ENCODE data around the gene EYA3.

The EYA3 gene

DNA sequence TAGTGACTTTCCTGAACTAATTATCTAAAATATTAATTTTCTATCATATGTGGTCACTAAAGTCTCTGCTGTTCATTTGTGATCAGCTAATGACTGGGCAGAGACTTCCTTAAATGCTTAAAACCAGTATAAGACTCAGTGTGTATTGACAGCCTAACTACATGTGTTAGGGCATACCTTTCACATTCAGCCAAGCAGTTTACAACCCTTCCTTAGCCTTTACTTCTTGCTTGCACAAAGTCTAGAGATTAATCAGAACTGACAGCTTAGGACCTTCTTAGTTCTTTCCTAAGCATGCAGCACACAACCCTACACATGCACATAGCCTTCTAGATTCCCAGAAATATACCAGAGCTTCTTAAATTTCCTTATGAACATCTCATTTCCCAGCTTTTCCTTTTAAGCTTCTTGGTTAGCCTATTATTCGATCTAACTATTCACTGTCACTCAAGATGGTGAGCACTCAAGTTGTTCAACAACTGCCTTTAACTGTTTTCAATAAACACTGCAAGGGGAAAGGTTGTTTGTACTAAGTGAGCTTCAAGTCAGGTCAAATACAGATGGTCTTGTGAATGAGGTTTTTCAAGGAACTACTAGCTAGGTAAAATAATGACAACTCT lies 13.4 kb downstream of the EYA3 start:
- Histone ChIP-seq H4K8ac (ENCODE audit: low read length) (no peak overlapping the region), H3K9ac (ENCODE audit: low read length) (no peak overlapping the region), H3K14ac (ENCODE audit: low read length in 2 of 2) (no peak overlapping the region), H3K4me2 (ENCODE audit: low read length, poor library complexity, severe bottlenecking) (no peak overlapping the region), H3K36me3 (ENCODE audit: control insufficient read depth in 1 of 2, insufficient read depth in 2 of 2, low read depth in 1 of 2, low read length in 2 of 2) (peaks cover under 1 to 19% of the 10 kb centered on the region in 2 experiments), H3K27me3 (ENCODE audit: control insufficient read depth in 1 of 2, insufficient read depth in 1 of 2, low read length in 2 of 2) (no peaks in the 10 kb centered on the region), H3K4me3 (ENCODE audit: insufficient read depth in 1 of 2, low read depth in 1 of 2, low read length in 2 of 2) (no peak overlapping the region), H2BK15ac (ENCODE audit: low read depth, poor library complexity, severe bottlenecking) (no peak overlapping the region), H3K79me1 (replicated peaks; ENCODE audit: low read length, poor library complexity, severe bottlenecking) (no peaks in the 10 kb centered on the region), H4K91ac (ENCODE audit: low read length) (no peak overlapping the region), H3K27ac (ENCODE audit: low read length, poor library complexity, severe bottlenecking) (no peak overlapping the region), H3K4me1 (ENCODE audit: control insufficient read depth, insufficient read depth, low read depth, low read length) (peaks cover 4% of the 10 kb centered on the region), H3K4ac (ENCODE audit: low read depth in 1 of 2, low read length in 2 of 2) (no peak overlapping the region), H2BK5ac (ENCODE audit: low read depth, low read length, poor library complexity, severe bottlenecking) (no peak overlapping the region), H3K9me3 (ENCODE audit: control insufficient read depth, low read length) (no peaks in the 10 kb centered on the region), H2AK5ac (ENCODE audit: low read length, severe bottlenecking) (no peak overlapping the region), H2BK120ac (ENCODE audit: low read depth, low read length) (no peak overlapping the region), H2AFZ (ENCODE audit: low read depth, low read length) (no peak overlapping the region), H3K18ac (ENCODE audit: low read depth in 1 of 2, low read length in 2 of 2) (no peak overlapping the region), H2BK12ac (ENCODE audit: low read length in 2 of 2) (no peak overlapping the region), H3K23ac (ENCODE audit: low read length in 2 of 2) (no peak overlapping the region)
- no peak for DNase-seq
- no CpG with 5 or more reads among the region's 1 CpG for WGBS

DNA sequence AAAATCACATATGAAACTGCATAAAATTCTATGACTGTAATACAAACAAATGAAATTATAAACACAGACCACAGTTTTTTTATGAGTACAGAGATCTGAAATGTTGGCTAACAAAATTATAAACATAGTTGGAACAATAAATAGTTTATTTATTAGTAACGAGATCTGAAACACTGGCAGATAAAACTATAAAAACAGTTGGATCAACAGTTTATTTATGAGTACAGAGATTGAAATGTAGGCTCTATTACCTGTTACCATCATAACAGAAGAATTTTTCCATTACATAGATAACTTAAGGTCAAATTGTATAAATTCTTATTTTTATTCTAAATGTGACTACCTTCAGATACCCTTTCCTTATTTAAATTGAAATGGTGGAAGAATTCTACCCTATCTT lies 14.5 kb downstream of the EYA3 start:
- Histone ChIP-seq H3K9ac (ENCODE audit: low read length) (no peak overlapping the region), H3K79me1 (replicated peaks; ENCODE audit: low read length, poor library complexity, severe bottlenecking) (peaks cover 1% of the 10 kb centered on the region), H2BK5ac (ENCODE audit: low read depth, low read length, poor library complexity, severe bottlenecking) (no peak overlapping the region), H3K4ac (ENCODE audit: low read depth in 1 of 2, low read length in 2 of 2) (no peak overlapping the region), H2BK12ac (ENCODE audit: low read length in 2 of 2) (no peak overlapping the region), H2BK120ac (ENCODE audit: low read depth, low read length) (no peak overlapping the region), H3K27ac (ENCODE audit: low read length, poor library complexity, severe bottlenecking) (no peak overlapping the region), H3K36me3 (ENCODE audit: control insufficient read depth in 1 of 2, insufficient read depth in 2 of 2, low read depth in 1 of 2, low read length in 2 of 2) (peaks cover 0 to 9% of the 10 kb centered on the region in 2 experiments), H2AFZ (ENCODE audit: low read depth, low read length) (no peak overlapping the region), H3K18ac (ENCODE audit: low read depth in 1 of 2, low read length in 2 of 2) (no peak overlapping the region), H4K91ac (ENCODE audit: low read length) (no peak overlapping the region), H4K8ac (ENCODE audit: low read length) (no peak overlapping the region), H3K4me3 (ENCODE audit: insufficient read depth in 1 of 2, low read depth in 1 of 2, low read length in 2 of 2) (no peak overlapping the region), H3K4me1 (ENCODE audit: control insufficient read depth, insufficient read depth, low read depth, low read length) (peaks cover 4% of the 10 kb centered on the region), H2AK5ac (ENCODE audit: low read length, severe bottlenecking) (no peak overlapping the region), H3K9me3 (ENCODE audit: control insufficient read depth, low read length) (no peaks in the 10 kb centered on the region), H3K14ac (ENCODE audit: low read length in 2 of 2) (no peak overlapping the region), H3K4me2 (ENCODE audit: low read length, poor library complexity, severe bottlenecking) (no peak overlapping the region), H3K27me3 (ENCODE audit: control insufficient read depth in 1 of 2, insufficient read depth in 1 of 2, low read length in 2 of 2) (no peaks in the 10 kb centered on the region), H2BK15ac (ENCODE audit: low read depth, poor library complexity, severe bottlenecking) (no peak overlapping the region), H3K23ac (ENCODE audit: low read length in 2 of 2) (no peak overlapping the region)
- WGBS: no CpG with 5 or more reads among the region's 1 CpG
- DNase-seq: no peak

GRCh38 chr1:28071813-28072212 lies 16.6 kb downstream of the EYA3 start:
- peaks cover 5% of the 10 kb centered on the region for H3K4me1 ChIP-seq (ENCODE audit: control insufficient read depth, insufficient read depth, low read depth, low read length)
- H3K9me3 ChIP-seq (ENCODE audit: control insufficient read depth, low read length): no peaks in the 10 kb centered on the region
- H3K23ac ChIP-seq (ENCODE audit: low read length in 2 of 2): no peak overlapping the region
- no peak overlapping the region for H3K9ac ChIP-seq (ENCODE audit: low read length)
- no peak overlapping the region for H4K8ac ChIP-seq (ENCODE audit: low read length)
- no peak overlapping the region for H3K4me3 ChIP-seq (ENCODE audit: insufficient read depth in 1 of 2, low read depth in 1 of 2, low read length in 2 of 2)
- no peak overlapping the region for H2BK15ac ChIP-seq (ENCODE audit: low read depth, poor library complexity, severe bottlenecking)
- H3K18ac ChIP-seq (ENCODE audit: low read depth in 1 of 2, low read length in 2 of 2): no peak overlapping the region
- no peak overlapping the region for H2BK12ac ChIP-seq (ENCODE audit: low read length in 2 of 2)
- H2BK5ac ChIP-seq (ENCODE audit: low read depth, low read length, poor library complexity, severe bottlenecking): no peak overlapping the region
- no peak for DNase-seq
- no peak overlapping the region for H3K4me2 ChIP-seq (ENCODE audit: low read length, poor library complexity, severe bottlenecking)
- no peaks in the 10 kb centered on the region for H3K27me3 ChIP-seq (ENCODE audit: control insufficient read depth in 1 of 2, insufficient read depth in 1 of 2, low read length in 2 of 2)
- peaks cover 1% of the 10 kb centered on the region for H3K79me1 ChIP-seq (replicated peaks; ENCODE audit: low read length, poor library complexity, severe bottlenecking)
- no peak overlapping the region for H2BK120ac ChIP-seq (ENCODE audit: low read depth, low read length)
- no peak overlapping the region for H3K4ac ChIP-seq (ENCODE audit: low read depth in 1 of 2, low read length in 2 of 2)
- no peak overlapping the region for H4K91ac ChIP-seq (ENCODE audit: low read length)
- no peak overlapping the region for H2AK5ac ChIP-seq (ENCODE audit: low read length, severe bottlenecking)
- H2AFZ ChIP-seq (ENCODE audit: low read depth, low read length): no peak overlapping the region
- peaks cover 0 to 3% of the 10 kb centered on the region in 2 experiments for H3K36me3 ChIP-seq (ENCODE audit: control insufficient read depth in 1 of 2, insufficient read depth in 2 of 2, low read depth in 1 of 2, low read length in 2 of 2)
- no peak overlapping the region for H3K14ac ChIP-seq (ENCODE audit: low read length in 2 of 2)
- no peak overlapping the region for H3K27ac ChIP-seq (ENCODE audit: low read length, poor library complexity, severe bottlenecking)

GRCh38 chr1:28070725-28071593 lies 17.5 kb downstream of the EYA3 start:
- H2BK15ac ChIP-seq (ENCODE audit: low read depth, poor library complexity, severe bottlenecking): no peak overlapping the region
- peaks cover 0 to 3% of the 10 kb centered on the region in 2 experiments for H3K36me3 ChIP-seq (ENCODE audit: control insufficient read depth in 1 of 2, insufficient read depth in 2 of 2, low read depth in 1 of 2, low read length in 2 of 2)
- no peak overlapping the region for H2BK12ac ChIP-seq (ENCODE audit: low read length in 2 of 2)
- no peak overlapping the region for H3K4me2 ChIP-seq (ENCODE audit: low read length, poor library complexity, severe bottlenecking)
- H3K4me3 ChIP-seq (ENCODE audit: insufficient read depth in 1 of 2, low read depth in 1 of 2, low read length in 2 of 2): no peak overlapping the region
- no peak overlapping the region for H4K8ac ChIP-seq (ENCODE audit: low read length)
- H3K27ac ChIP-seq (ENCODE audit: low read length, poor library complexity, severe bottlenecking): peak overlapping the region; percentile 69
- H2AK5ac ChIP-seq (ENCODE audit: low read length, severe bottlenecking): no peak overlapping the region
- H2AFZ ChIP-seq (ENCODE audit: low read depth, low read length): no peak overlapping the region
- no peak overlapping the region for H3K23ac ChIP-seq (ENCODE audit: low read length in 2 of 2)
- no peak overlapping the region for H3K9ac ChIP-seq (ENCODE audit: low read length)
- H3K27me3 ChIP-seq (ENCODE audit: control insufficient read depth in 1 of 2, insufficient read depth in 1 of 2, low read length in 2 of 2): no peaks in the 10 kb centered on the region
- no peak overlapping the region for H3K14ac ChIP-seq (ENCODE audit: low read length in 2 of 2)
- H3K79me1 ChIP-seq (replicated peaks; ENCODE audit: low read length, poor library complexity, severe bottlenecking): peaks cover 1% of the 10 kb centered on the region
- no peak overlapping the region for H3K4ac ChIP-seq (ENCODE audit: low read depth in 1 of 2, low read length in 2 of 2)
- no peak overlapping the region for H3K18ac ChIP-seq (ENCODE audit: low read depth in 1 of 2, low read length in 2 of 2)
- no peak overlapping the region for H4K91ac ChIP-seq (ENCODE audit: low read length)
- H3K4me1 ChIP-seq (ENCODE audit: control insufficient read depth, insufficient read depth, low read depth, low read length): peaks cover 5% of the 10 kb centered on the region
- H2BK5ac ChIP-seq (ENCODE audit: low read depth, low read length, poor library complexity, severe bottlenecking): no peak overlapping the region
- WGBS: 93% methylated on average over 5 of the region's 11 CpGs
- no peaks in the 10 kb centered on the region for H3K9me3 ChIP-seq (ENCODE audit: control insufficient read depth, low read length)
- no peak overlapping the region for H2BK120ac ChIP-seq (ENCODE audit: low read depth, low read length)
- no peak for DNase-seq
